C4-2B (cell line): ENCODE data around the gene NUP205.

ENCODE experiments used
- CTCF ChIP-seq: fragments of 450-650 bp; conservative IDR thresholded peaks from 2 replicates; pipeline ENCODE4 v1.5.1; 2017; ENCODE audit warnings: mild to moderate bottlenecking
- ZFX ChIP-seq: fragments of 450-650 bp; IDR thresholded peaks from 2 replicates; pipeline ENCODE4 v1.6.1; 2017

GRCh38 chr7:135673360-135673706 lies 115.6 kb downstream of the NUP205 start:
- TF ChIP-seq CTCF = no peak
- no peak for TF ChIP-seq ZFX
